Ishikawa (cell line): ENCODE data around the gene MINDY4B.

ENCODE experiments used
- CEBPB ChIP-seq: IDR thresholded peaks from 2 replicates; pipeline ENCODE4 v1.6.1; 2012
- CREB1 ChIP-seq: IDR thresholded peaks from 2 replicates; pipeline ENCODE4 v1.6.1; 2012; ENCODE audit warnings: low read depth
- EGR1 ChIP-seq: IDR thresholded peaks from 2 replicates; pipeline ENCODE4 v1.6.1; 2012
- EP300 ChIP-seq: IDR thresholded peaks from 2 replicates; pipeline ENCODE4 v1.6.1; 2012; ENCODE audit warnings: borderline replicate concordance
- FOXM1 ChIP-seq: IDR thresholded peaks from 2 replicates; pipeline ENCODE4 v1.6.1; 2012; ENCODE audit warnings: low read depth, borderline replicate concordance
- NFIC ChIP-seq: IDR thresholded peaks from 2 replicates; pipeline ENCODE4 v1.6.1; 2012
- RAD21 ChIP-seq: IDR thresholded peaks from 2 replicates; pipeline ENCODE4 v1.6.1; 2012; ENCODE audit warnings: low read depth
- REST ChIP-seq: IDR thresholded peaks from 2 replicates; pipeline ENCODE4 v1.6.1; 2012; ENCODE audit warnings: low read depth, mild to moderate bottlenecking
- TAF1 ChIP-seq: IDR thresholded peaks from 2 replicates; pipeline ENCODE4 v1.6.1; 2012; ENCODE audit warnings: low read depth, mild to moderate bottlenecking
- TCF12 ChIP-seq: IDR thresholded peaks from 2 replicates; pipeline ENCODE4 v1.6.1; 2012; ENCODE audit warnings: low read depth
- TEAD4 ChIP-seq: IDR thresholded peaks from 2 replicates; pipeline ENCODE4 v1.6.1; 2012
- YY1 ChIP-seq: IDR thresholded peaks from 2 replicates; pipeline ENCODE4 v1.6.1; 2012; ENCODE audit warnings: low read depth
- ZBTB7A ChIP-seq: IDR thresholded peaks from 2 replicates; pipeline ENCODE4 v1.6.1; 2012; ENCODE audit warnings: low read depth
- TF ChIP-seq, protein P1 (sequence below): IDR thresholded peaks from 2 replicates; pipeline ENCODE4 v1.6.1; 2012
- TF ChIP-seq, protein P2 (sequence below): IDR thresholded peaks from 2 replicates; pipeline ENCODE4 v1.6.1; 2012

Gene MINDY4B

GRCh38 chr3:150850191-150850590, 55.0 kb downstream of the MINDY4B start:
- TF ChIP-seq TAF1, result no peak
- TF ChIP-seq YY1, result no peak
- no peak for TF ChIP-seq RAD21
- TF ChIP-seq, protein P1, sequence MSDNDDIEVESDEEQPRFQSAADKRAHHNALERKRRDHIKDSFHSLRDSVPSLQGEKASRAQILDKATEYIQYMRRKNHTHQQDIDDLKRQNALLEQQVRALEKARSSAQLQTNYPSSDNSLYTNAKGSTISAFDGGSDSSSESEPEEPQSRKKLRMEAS, result no peak
- TF ChIP-seq TEAD4, result no peak
- TF ChIP-seq, protein P2, sequence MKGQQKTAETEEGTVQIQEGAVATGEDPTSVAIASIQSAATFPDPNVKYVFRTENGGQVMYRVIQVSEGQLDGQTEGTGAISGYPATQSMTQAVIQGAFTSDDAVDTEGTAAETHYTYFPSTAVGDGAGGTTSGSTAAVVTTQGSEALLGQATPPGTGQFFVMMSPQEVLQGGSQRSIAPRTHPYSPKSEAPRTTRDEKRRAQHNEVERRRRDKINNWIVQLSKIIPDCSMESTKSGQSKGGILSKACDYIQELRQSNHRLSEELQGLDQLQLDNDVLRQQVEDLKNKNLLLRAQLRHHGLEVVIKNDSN, result no peak
- TF ChIP-seq TCF12, result no peak
- TF ChIP-seq FOXM1, result no peak
- TF ChIP-seq NFIC, result no peak
- no peak for TF ChIP-seq CEBPB
- TF ChIP-seq REST, result no peak
- TF ChIP-seq ZBTB7A, result no peak
- TF ChIP-seq EGR1, result no peak
- no peak for TF ChIP-seq CREB1
- no peak for TF ChIP-seq EP300

DNA sequence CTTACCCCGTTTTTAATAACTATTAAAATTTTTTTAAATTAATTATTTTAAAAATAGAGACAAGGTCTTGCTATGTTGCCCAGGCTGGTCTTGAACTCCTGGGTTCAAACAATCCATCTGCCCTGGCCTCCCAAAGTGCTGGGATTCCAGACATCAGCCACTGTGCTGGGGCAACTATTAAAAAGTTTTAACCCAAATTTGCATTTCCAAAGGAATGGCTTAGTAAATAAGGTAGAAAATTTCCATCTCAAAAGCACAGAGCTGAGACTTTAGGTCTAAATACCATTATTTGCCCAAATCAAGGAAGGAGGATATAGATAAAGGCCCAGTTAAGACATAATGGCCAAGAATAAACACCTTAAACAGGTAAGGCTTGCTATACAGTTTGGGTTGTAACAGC, 56.4 kb downstream of the MINDY4B start:
- TF ChIP-seq EGR1, result no peak
- no peak for TF ChIP-seq YY1
- no peak for TF ChIP-seq TEAD4
- TF ChIP-seq TCF12, result no peak
- no peak for TF ChIP-seq RAD21
- no peak for TF ChIP-seq CEBPB
- TF ChIP-seq FOXM1, result no peak
- TF ChIP-seq, protein P1, result no peak
- no peak for TF ChIP-seq EP300
- TF ChIP-seq, protein P2, result no peak
- TF ChIP-seq ZBTB7A, result no peak
- TF ChIP-seq CREB1, result no peak

DNA sequence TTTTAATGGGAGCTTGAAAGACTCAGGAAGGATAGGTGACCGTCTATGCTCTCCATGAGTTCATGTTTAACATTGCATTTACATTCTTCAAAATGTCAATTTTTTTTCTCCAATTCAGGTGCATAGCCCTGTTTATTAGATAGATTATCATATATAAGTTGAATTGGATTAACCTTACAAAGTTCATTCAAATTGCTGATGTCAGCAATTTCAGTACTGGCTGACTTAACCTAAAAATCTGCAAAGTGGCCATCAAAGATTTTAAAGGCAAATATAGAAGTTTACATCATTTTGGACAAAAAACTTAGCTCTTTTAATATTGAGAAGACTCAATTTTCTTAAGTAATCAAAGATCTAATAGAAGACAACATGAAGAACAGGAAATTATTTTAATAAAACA, 57.8 kb downstream of the MINDY4B start:
- TF ChIP-seq TAF1 (no peak), NFIC (no peak), ZBTB7A (no peak)

- peak; percentile 22; the same call in 1 of the 2 replicates for TF ChIP-seq NFIC
- TF ChIP-seq EP300, result peak; percentile 75
- TF ChIP-seq REST, result no peak
- TF ChIP-seq FOXM1, result peak; percentile 32; the same call in 1 of the 2 replicates
- peak; percentile 48 for TF ChIP-seq TEAD4
- no peak for TF ChIP-seq EGR1
- no peak for TF ChIP-seq ZBTB7A
- 0 out of 2 replicates have a peak, but pooled peaks have one; percentile 42 for TF ChIP-seq TCF12
Measured at GRCh38 chr3:150844484-150844883, 60.8 kb downstream of the MINDY4B start.

DNA sequence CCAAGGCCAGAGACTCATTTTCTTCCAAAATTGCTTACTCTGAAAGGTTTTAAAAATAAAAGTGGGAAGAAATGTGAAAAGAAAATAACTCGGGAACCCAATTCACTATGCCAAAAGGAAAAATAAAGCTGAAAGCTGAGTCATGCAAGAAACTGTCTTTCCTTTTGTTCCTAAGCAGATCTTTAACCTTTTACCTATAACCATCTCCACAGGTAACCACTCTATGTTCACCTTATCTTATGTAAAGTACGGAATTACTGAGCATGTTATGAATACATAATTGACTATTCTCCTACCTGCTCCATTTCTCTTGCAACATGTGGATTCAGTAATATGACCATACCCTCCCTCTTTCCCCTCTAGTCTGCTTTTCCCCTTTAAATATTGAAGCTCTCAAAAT, 62.0 kb downstream of the MINDY4B start:
- TF ChIP-seq CEBPB (no peak), TCF12 (no peak), ZBTB7A (no peak), CREB1 (no peak), EGR1 (no peak), YY1 (no peak)

DNA sequence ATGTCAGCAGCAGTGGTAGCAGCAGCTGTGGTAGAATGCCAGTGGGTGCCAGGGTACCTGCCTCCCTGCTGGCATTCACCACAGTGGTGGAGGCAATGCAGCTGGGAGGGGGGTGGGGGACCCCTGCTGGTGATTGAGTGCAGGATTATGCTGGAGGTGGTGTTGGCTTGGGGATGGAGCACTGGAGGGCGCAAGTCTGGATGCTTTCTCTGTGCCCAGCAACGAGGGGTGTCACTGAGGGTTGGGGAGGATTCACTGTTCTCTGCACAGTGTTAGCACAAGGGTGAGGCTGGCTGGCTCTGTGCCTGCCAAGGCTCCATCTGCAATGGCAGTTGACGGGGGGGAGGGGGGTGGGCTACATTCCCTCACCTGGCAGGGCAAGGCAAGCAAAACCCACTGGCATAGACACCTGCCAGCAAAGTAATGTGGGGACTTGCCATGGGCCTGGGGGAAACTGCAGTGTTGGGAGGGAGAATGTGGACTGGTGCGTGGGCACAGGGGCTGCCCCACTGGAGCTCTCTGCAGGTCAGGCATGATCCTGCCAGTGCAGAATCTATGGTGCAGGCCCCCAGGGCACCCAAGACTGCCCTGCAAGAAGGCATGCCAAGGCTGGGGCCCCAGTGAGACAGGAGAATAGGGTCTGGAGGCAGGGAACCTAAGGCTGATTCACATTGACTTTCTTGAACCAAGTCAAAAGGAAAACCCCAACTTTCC, 64.3 kb downstream of the MINDY4B start:
- no peak for TF ChIP-seq ZBTB7A
- TF ChIP-seq FOXM1, result no peak
- TF ChIP-seq, protein P1, result no peak
- TF ChIP-seq TEAD4, result no peak
- no peak for TF ChIP-seq TAF1
- TF ChIP-seq NFIC, result no peak
- TF ChIP-seq, protein P2, result no peak
- no peak for TF ChIP-seq TCF12
- no peak for TF ChIP-seq YY1
- TF ChIP-seq RAD21, result no peak
- TF ChIP-seq EGR1, result no peak
- TF ChIP-seq CREB1, result no peak
- no peak for TF ChIP-seq REST
- no peak for TF ChIP-seq EP300
- no peak for TF ChIP-seq CEBPB
